H1 (cell line): ENCODE measurements around the gene RAB1B. TPM values are rescaled to one million over a fixed set of nuclear protein-coding genes. Genes with fewer than 3 reads are reported as not detected.
A peak's percentile ranks its signal among the peaks of the same experiment; 100 is the strongest.

Experiments used
- CTCF ChIA-PET: fragments of 300-600 bp; sonication (Branson Sonifier 250); formaldehyde crosslinking; loops from one replicate; lab custom pipeline; 2021; ENCODE audit not compliant: partially characterized antibody; lab: Charles Lee
- POLR2A ChIA-PET: fragments of 300-600 bp; sonication (Branson Sonifier 250); formaldehyde crosslinking; loops from one replicate; lab custom pipeline; 2021; ENCODE audit warnings: inconsistent platforms; ENCODE audit not compliant: partially characterized antibody; lab: Charles Lee
- DNase-seq, 2 experiments: peaks; one replicate each; pipeline versions ENCODE4 v3.0.0 to v3.0.0-alpha.2; 2010 to 2022; ENCODE audit warnings: low spot score in 2 of 2, low read depth in 1 of 2, mixed read lengths in 1 of 2
- FAIRE-seq: peaks from 2 replicates; lab custom pipeline; 2011; peaks lifted over from hg19 to GRCh38; lab: Jason Lieb, UNC
- H2AFZ ChIP-seq: 2 replicates; pipeline ENCODE4 v1.8.1; 2012; ENCODE audit warnings: low read length, inconsistent platforms
- H2AK5ac ChIP-seq: 2 replicates; pipeline ENCODE4 v1.6.1; 2013; ENCODE audit warnings: low read depth, low read length
- H2BK120ac ChIP-seq: replicated peaks from 2 replicates; pipeline ENCODE3; 2013; ENCODE audit warnings: low read depth, low read length, inconsistent platforms
- H2BK12ac ChIP-seq: 2 replicates; pipeline ENCODE4 v1.6.1; 2013; ENCODE audit warnings: low read depth, low read length
- H2BK15ac ChIP-seq: 2 replicates; pipeline ENCODE4 v1.6.1; 2013; ENCODE audit warnings: low read length
- H2BK20ac ChIP-seq: 2 replicates; pipeline ENCODE4 v1.6.1; 2013; ENCODE audit warnings: low read length
- H2BK5ac ChIP-seq: 2 replicates; pipeline ENCODE4 v1.6.1; 2013; ENCODE audit warnings: low read depth, low read length
- H3K14ac ChIP-seq: 2 replicates; pipeline ENCODE4 v1.6.1; 2013; ENCODE audit warnings: inconsistent platforms; ENCODE audit not compliant: insufficient read length
- H3K18ac ChIP-seq: 2 replicates; pipeline ENCODE4 v1.6.1; 2013; ENCODE audit warnings: low read length; ENCODE audit errors: extremely low read depth
- H3K23ac ChIP-seq: 2 replicates; pipeline ENCODE4 v1.6.1; 2013; ENCODE audit warnings: inconsistent platforms; ENCODE audit not compliant: insufficient read length
- H3K23me2 ChIP-seq: 2 replicates; pipeline ENCODE4 v1.6.1; 2013; ENCODE audit warnings: low read depth, low read length
- H3K27ac ChIP-seq: 2 replicates; pipeline ENCODE4 v1.6.1; 2011; ENCODE audit warnings: low read depth, low read length, inconsistent platforms
- H3K27me3 ChIP-seq, 4 experiments: replicated peaks in 1 of 4; 1 replicate in 1 of 4; 2 replicates in 3 of 4; pipeline versions ENCODE4 v1.6.1 to v1.8.1; 2011 to 2013; ENCODE audit warnings: low read length in 3 of 4, mild to moderate bottlenecking in 3 of 4, inconsistent platforms in 2 of 4, mixed read lengths in 2 of 4, moderate library complexity in 1 of 4; ENCODE audit not compliant: control insufficient read depth in 3 of 4, insufficient read depth in 3 of 4; ENCODE audit errors: extremely low read depth in 1 of 4
- H3K36me3 ChIP-seq, 4 experiments: 2 replicates each; pipeline versions ENCODE4 v1.6.1 to v1.8.1; 2011 to 2013; ENCODE audit warnings: mild to moderate bottlenecking in 4 of 4, low read length in 3 of 4, moderate library complexity in 2 of 4, control low read depth in 1 of 4, inconsistent platforms in 1 of 4; ENCODE audit not compliant: insufficient read depth in 4 of 4, control insufficient read depth in 2 of 4
- H3K4ac ChIP-seq: replicated peaks from 2 replicates; pipeline ENCODE3; 2013; ENCODE audit warnings: low read length, low read depth, mixed read lengths, inconsistent platforms; ENCODE audit not compliant: insufficient read length
- H3K4me1 ChIP-seq, 4 experiments: replicated peaks in 1 of 4; 1 replicate in 1 of 4; 2 replicates in 3 of 4; pipeline versions ENCODE4 v1.6.1 to v1.8.1; 2011 to 2013; ENCODE audit warnings: low read length in 3 of 4, inconsistent platforms in 2 of 4, mixed read lengths in 1 of 4; ENCODE audit not compliant: insufficient read depth in 4 of 4, control insufficient read depth in 3 of 4
- H3K4me2 ChIP-seq, 2 experiments: 2 replicates each; pipeline versions ENCODE4 v1.6.1 to v1.8.1; 2011 to 2013; ENCODE audit warnings: low read depth in 2 of 2, low read length in 2 of 2, control low read depth in 1 of 2, inconsistent platforms in 1 of 2, mild to moderate bottlenecking in 1 of 2; ENCODE audit not compliant: insufficient read depth in 1 of 2
- H3K4me3 ChIP-seq, 4 experiments: fragments of 200-600, 300-600 bp in 1 of 4; sonication (generic), shearing (Covaris generic), sonication (Bioruptor Twin) in 1 of 4; 2 replicates each; pipeline versions ENCODE4 v1.5.1 to v1.8.1; 2011 to 2016; ENCODE audit warnings: low read length in 4 of 4, low read depth in 3 of 4, control low read depth in 2 of 4, inconsistent platforms in 2 of 4, mild to moderate bottlenecking in 2 of 4, mixed read lengths in 1 of 4, moderate library complexity in 1 of 4; ENCODE audit not compliant: insufficient read depth in 2 of 4; ENCODE audit errors: extremely low read depth in 1 of 4
- H3K56ac ChIP-seq: replicated peaks from 2 replicates; pipeline ENCODE3; 2013; ENCODE audit warnings: low read depth, mild to moderate bottlenecking, mixed read lengths, low read length, inconsistent platforms; ENCODE audit not compliant: insufficient read length
- H3K79me1 ChIP-seq: 2 replicates; pipeline ENCODE4 v1.6.1; 2013; ENCODE audit warnings: low read depth, low read length, control low read depth
- H3K79me2 ChIP-seq, 2 experiments: 2 replicates each; pipeline versions ENCODE4 v1.6.1 to v1.8.1; 2012 to 2013; ENCODE audit warnings: low read length in 2 of 2, mild to moderate bottlenecking in 2 of 2, inconsistent platforms in 1 of 2; ENCODE audit not compliant: insufficient read depth in 2 of 2, control insufficient read depth in 1 of 2
- H3K9ac ChIP-seq, 4 experiments: replicated peaks in 1 of 4; 1 replicate in 1 of 4; 2 replicates in 3 of 4; pipeline versions ENCODE4 v1.6.1 to v1.8.1; 2011 to 2013; ENCODE audit warnings: low read depth in 3 of 4, low read length in 3 of 4, control low read depth in 2 of 4, mild to moderate bottlenecking in 2 of 4, moderate library complexity in 2 of 4, inconsistent platforms in 1 of 4; ENCODE audit errors: extremely low read depth in 1 of 4
- H3K9me3 ChIP-seq, 2 experiments: 2 replicates each; pipeline versions ENCODE4 v1.6.1 to v1.8.1; 2012 to 2013; ENCODE audit warnings: mild to moderate bottlenecking in 2 of 2, moderate library complexity in 2 of 2, control low read depth in 1 of 2, inconsistent platforms in 1 of 2, low read depth in 1 of 2, low read length in 1 of 2, mixed read lengths in 1 of 2; ENCODE audit not compliant: insufficient read depth in 2 of 2
- H4K20me1 ChIP-seq, 2 experiments: replicated peaks in 1 of 2; 2 replicates each; pipeline versions ENCODE3 to v1.8.1; 2011 to 2013; ENCODE audit warnings: inconsistent platforms in 2 of 2, low read length in 2 of 2, mild to moderate bottlenecking in 1 of 2; ENCODE audit not compliant: insufficient read depth in 2 of 2, control insufficient read depth in 1 of 2
- H4K5ac ChIP-seq: 2 replicates; pipeline ENCODE4 v1.6.1; 2013; ENCODE audit warnings: low read length, low read depth, mixed read lengths, inconsistent platforms; ENCODE audit not compliant: insufficient read length
- H4K8ac ChIP-seq: 2 replicates; pipeline ENCODE4 v1.8.0; 2013; ENCODE audit warnings: mild to moderate bottlenecking, moderate library complexity, low read length, inconsistent platforms; ENCODE audit not compliant: insufficient read depth; ENCODE audit errors: extremely low read depth
- H4K91ac ChIP-seq: replicated peaks from 2 replicates; pipeline ENCODE3; 2013; ENCODE audit warnings: low read length, mixed read lengths, inconsistent platforms; ENCODE audit not compliant: insufficient read length
- CEBPB ChIP-seq: IDR thresholded peaks from 2 replicates; pipeline ENCODE4 v1.6.1; 2012; ENCODE audit warnings: low read depth, low read length
- POLR2A ChIP-seq, 2 experiments: IDR thresholded peaks; 1 replicate in 1 of 2; 2 replicates in 1 of 2; pipeline ENCODE4 v1.6.1; 2011; ENCODE audit warnings: low read depth in 2 of 2, low read length in 2 of 2, mild to moderate bottlenecking in 2 of 2; ENCODE audit errors: control extremely low read depth in 1 of 2
- whole genome bisulfite sequencing, 2 experiments: shearing (Covaris generic) in 1 of 2; methylation state at CpG; one replicate each; pipeline versions ENCODE4 v1.1.6 to v1.1.7; 2013 to 2015; ENCODE audit warnings: low lambda C conversion rate in 2 of 2, mixed read lengths in 2 of 2, inconsistent platforms in 1 of 2, low coverage in 1 of 2, missing lambda C conversion rate in 1 of 2; ENCODE audit not compliant: insufficient replicate concordance in 2 of 2, insufficient coverage in 1 of 2, insufficient read length in 1 of 2; ENCODE audit errors: extremely low coverage in 1 of 2, missing lambda C conversion rate in 1 of 2; 5-methylcytosine and 5-hydroxymethylcytosine counted together
- polyA plus RNA-seq, 7 experiments: library from polyadenylated mRNA; depleted of rRNA in 3 of 7; stranded (reverse) in 5 of 7; unstranded in 2 of 7; fragments of >200 nt in 5 of 7; fragments of 200-250 nt in 2 of 7; gene quantifications; 1 replicate in 5 of 7; 2 replicates in 1 of 7; 4 replicates in 1 of 7; pipeline versions ENCODE4 v1.2.1 to v1.2.3, GENCODE V29; 2011 to 2013; ENCODE audit warnings: missing spikeins in 2 of 7, mixed read lengths in 2 of 7
- total RNA-seq: library from RNA; stranded (reverse); fragmentation: NEBNext Ultra II Directional; extraction: Animal tissue kit (Norgen Biotek cat#: 25700); gene quantifications from 2 replicates; pipeline ENCODE4 v1.2.1, GENCODE V29; 2021

RAB1B gene
- total and polyA plus RNA-seq, 2 of the 8 experiments (the other 6 are each of a cell fraction or from before 2014, with no cell fraction given): 100 to 217 TPM

- no peak overlapping the region for H4K8ac ChIP-seq
- no peak overlapping the region for H3K23ac ChIP-seq
- no peak overlapping the region for H3K9ac ChIP-seq
- H2BK12ac ChIP-seq: peak overlapping the region; percentile 12; the same call in 1 of the 2 replicates
- no peaks in the 10 kb centered on the region for H3K79me1 ChIP-seq
- H2BK20ac ChIP-seq: no peak overlapping the region
- H3K4me1 ChIP-seq: peaks cover 3 to 11% (median 7%) of the 10 kb centered on the region in 4 experiments; a peak in 6 of 7 replicates
- FAIRE-seq (no peak), DNase-seq (no peak)
- no peak overlapping the region for H2AFZ ChIP-seq
- CTCF ChIA-PET: interaction anchor here (1.2 to 4.0 kb wide), 3 partner anchors 11 to 40 kb away, joined by 3 to 73 read pairs (median 6); no protein-coding TSS in a partner anchor
- no peak overlapping the region for H3K4ac ChIP-seq
- no peak overlapping the region for H3K18ac ChIP-seq
- POLR2A ChIA-PET: interaction anchor here (2.2 kb wide), 1 partner anchor 10 kb away, joined by 6 read pairs; no protein-coding TSS in a partner anchor
- H3K23me2 ChIP-seq: peaks cover 3% of the 10 kb centered on the region; the same call in 1 of the 2 replicates
- no peak overlapping the region for H3K14ac ChIP-seq
- H4K20me1 ChIP-seq: no peaks in the 10 kb centered on the region
- H4K5ac ChIP-seq: no peak overlapping the region
- H2BK5ac ChIP-seq: no peak overlapping the region
- H3K27me3 ChIP-seq: peaks cover 0 to 7% (median 7%) of the 10 kb centered on the region in 4 experiments; a peak in 3 of 7 replicates
- no peaks in the 10 kb centered on the region for H3K79me2 ChIP-seq
- no peak overlapping the region for H2BK120ac ChIP-seq
- H2AK5ac ChIP-seq: no peak overlapping the region
- no peaks in the 10 kb centered on the region for H3K9me3 ChIP-seq
- H4K91ac ChIP-seq: no peak overlapping the region
- H3K4me3 ChIP-seq: no peak overlapping the region
- 93% methylated on average over 1 of the region's 1 CpG; no CpG with 5 or more reads in 1 of the 2 experiments for WGBS, 2 experiments
- H3K4me2 ChIP-seq: no peak overlapping the region
- no peaks in the 10 kb centered on the region for H3K36me3 ChIP-seq
- no peak overlapping the region for H3K27ac ChIP-seq
- no peak overlapping the region for H2BK15ac ChIP-seq
- no peak overlapping the region for H3K56ac ChIP-seq
- no peak for TF ChIP-seq POLR2A (IDR thresholded peaks at IDR 0.05; ENCODE audit: control extremely low read depth in 1 of 2, low read depth in 2 of 2, low read length in 2 of 2)
- TF ChIP-seq CEBPB: no peak
Observed at GRCh38 chr11:66323684-66324083, 55.2 kb downstream of the RAB1B start.
